A673 (cell line): ENCODE results near the gene MRAP2.

Experiments used
- EZH2 ChIP-seq: fragments of 200-600 bp; sonication (generic); IDR thresholded peaks from 2 replicates; pipeline ENCODE4 v1.6.1; 2017; ENCODE audit warnings: borderline replicate concordance, low read depth, mild to moderate bottlenecking, mixed read lengths, antibody characterized with exemption, low read length; ENCODE audit not compliant: poor library complexity, severe bottlenecking
- TF ChIP-seq, protein P1 (sequence below): fragments of 300-800, 200-600 bp; sonication (generic); conservative IDR thresholded peaks from 2 replicates; pipeline ENCODE4 v1.5.1; 2017; ENCODE audit warnings: low read depth, mild to moderate bottlenecking, antibody characterized with exemption, low read length, moderate library complexity, mixed read lengths

DNA sequence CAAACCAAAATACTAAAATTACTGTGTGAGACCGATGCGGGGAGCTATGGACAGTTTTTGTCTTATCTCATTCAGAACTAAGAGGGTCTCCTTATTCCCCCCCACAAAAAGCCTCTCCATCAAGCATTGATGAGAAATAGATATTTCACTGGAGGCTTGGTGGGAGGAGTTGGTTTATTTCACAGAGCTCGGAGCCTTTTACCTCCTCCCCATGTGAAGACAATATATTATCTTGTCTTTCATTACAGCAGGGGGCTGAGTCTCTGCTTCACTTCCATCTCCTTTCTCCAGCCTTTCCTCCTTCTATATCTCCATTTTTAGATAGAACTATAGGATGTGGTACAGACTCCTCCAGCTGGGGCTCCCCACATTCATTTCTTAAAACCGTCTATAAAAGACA lies 29.9 kb upstream of the MRAP2 start:
- TF ChIP-seq, protein P1, sequence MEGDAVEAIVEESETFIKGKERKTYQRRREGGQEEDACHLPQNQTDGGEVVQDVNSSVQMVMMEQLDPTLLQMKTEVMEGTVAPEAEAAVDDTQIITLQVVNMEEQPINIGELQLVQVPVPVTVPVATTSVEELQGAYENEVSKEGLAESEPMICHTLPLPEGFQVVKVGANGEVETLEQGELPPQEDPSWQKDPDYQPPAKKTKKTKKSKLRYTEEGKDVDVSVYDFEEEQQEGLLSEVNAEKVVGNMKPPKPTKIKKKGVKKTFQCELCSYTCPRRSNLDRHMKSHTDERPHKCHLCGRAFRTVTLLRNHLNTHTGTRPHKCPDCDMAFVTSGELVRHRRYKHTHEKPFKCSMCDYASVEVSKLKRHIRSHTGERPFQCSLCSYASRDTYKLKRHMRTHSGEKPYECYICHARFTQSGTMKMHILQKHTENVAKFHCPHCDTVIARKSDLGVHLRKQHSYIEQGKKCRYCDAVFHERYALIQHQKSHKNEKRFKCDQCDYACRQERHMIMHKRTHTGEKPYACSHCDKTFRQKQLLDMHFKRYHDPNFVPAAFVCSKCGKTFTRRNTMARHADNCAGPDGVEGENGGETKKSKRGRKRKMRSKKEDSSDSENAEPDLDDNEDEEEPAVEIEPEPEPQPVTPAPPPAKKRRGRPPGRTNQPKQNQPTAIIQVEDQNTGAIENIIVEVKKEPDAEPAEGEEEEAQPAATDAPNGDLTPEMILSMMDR, result no peak
- no peak for TF ChIP-seq EZH2
